NCI-H1105 treated with DMSO at 0.1 percent for 48 hours (cell line): ENCODE results near the gene ITPR2.
"Not testable (repeated sequence)": the region's sequence is repeated elsewhere in the genome, so short reads cannot be mapped to it uniquely, and the experiment has no call there.

Experiments
- DNase-seq: peaks from one replicate; lab custom pipeline; 2025; lab: John Stamatoyannopoulos, UW

ITPR2 gene

GRCh38 chr12:26445909-26446308, 387.1 kb downstream of the ITPR2 start:
- DNase-seq, result no peak

GRCh38 chr12:26443309-26443708, 389.7 kb downstream of the ITPR2 start:
- no peak for DNase-seq

- DNase-seq, result no peak
These were observed 391.6 kb downstream of the ITPR2 start for GRCh38 chr12:26441434-26441833.

DNA sequence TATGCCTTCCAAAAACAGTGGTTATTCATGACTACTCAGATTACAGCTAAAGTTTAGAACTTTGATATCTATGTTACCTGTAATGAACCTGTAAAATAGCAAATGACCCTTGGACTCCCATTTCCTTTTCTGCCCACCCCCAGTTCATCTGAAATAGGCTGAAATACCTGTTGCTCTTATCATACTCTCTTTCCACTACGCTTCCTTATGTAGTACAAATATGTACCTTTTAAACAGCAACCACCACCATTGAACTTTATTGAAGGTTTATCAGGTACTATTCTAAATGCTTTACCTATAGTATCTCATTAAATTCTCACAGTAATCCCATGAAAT, 398.0 kb downstream of the ITPR2 start:
- no peak for DNase-seq

DNA sequence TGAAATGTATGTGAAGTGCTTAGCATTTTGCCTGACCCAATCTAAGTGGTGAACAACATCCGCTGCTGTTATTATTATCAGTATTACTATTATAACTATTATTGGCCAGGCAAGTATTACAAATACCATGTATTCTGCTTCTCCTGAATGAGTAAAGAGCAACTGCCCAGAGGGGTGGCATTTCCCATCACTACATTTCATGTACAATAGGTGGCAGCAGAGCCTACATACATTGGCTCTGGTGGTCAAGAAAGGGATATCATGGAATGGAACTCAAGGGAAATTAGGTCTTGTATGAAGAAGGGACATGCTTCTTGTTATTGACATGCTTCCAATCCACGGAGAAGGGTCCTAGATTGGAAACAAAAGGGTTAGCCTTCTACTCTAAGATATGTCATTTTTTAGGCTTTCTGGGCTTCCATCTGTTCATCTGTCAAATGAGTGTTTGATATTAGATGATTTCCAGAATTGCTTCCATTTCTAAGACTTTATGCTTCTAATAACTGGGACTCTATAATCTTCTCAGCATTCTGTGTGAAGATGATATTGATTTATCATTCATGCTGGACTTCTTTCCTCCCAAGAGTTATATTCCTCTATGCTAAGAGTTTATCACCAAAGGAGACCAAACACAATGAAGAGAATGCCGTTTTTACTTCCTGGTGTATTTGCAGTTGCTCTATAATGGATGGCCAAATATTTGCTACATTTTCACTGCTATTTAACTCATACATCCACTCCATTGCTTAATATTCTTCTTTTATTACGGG, 398.5 kb downstream of the ITPR2 start:
- DNase-seq, result peak; percentile 69

DNA sequence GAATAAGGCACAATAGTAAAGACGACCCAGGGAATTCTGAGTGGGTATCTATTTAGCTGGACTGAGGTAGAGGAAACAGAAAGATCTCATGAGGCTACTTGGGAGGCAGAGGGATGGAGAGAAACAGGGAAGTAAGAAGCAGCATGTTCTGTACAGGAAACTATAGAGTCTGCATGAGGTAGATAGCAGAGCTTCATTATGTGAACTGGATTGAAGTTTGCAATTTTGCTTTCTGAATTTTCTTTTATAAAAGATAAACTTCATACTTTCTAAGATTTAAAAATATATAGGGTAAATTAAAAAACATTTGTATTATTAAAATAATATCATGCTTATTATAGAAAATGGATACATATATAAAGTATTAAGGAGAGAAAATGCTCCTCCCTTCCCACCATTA, 399.3 kb downstream of the ITPR2 start:
- DNase-seq, result not testable (repeated sequence)

GRCh38 chr12:26431211-26431610, 401.8 kb downstream of the ITPR2 start:
- DNase-seq, result peak; percentile 6

- not testable (repeated sequence) for DNase-seq
These were observed 402.4 kb downstream of the ITPR2 start for GRCh38 chr12:26430596-26430995.

GRCh38 chr12:26429070-26429691, 403.8 kb downstream of the ITPR2 start:
- no peak for DNase-seq

DNA sequence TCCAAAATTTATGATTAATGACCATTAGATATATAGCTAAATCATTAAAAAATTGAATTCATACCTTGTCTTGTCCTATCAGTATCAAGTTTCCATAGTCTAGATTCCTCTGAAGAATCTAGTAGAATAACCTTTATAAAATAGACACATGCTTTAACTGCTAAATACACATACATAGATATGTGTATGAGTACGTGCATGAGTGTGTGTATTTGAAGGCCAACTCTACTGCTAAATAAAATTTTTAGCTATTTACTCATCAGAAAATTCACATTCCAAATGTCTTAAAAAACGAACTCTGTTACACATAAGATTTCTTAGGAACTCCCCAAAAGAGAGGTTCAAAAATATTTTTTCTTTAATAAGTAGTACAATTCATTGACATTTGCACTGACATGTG, 404.6 kb downstream of the ITPR2 start:
- DNase-seq, result no peak

DNA sequence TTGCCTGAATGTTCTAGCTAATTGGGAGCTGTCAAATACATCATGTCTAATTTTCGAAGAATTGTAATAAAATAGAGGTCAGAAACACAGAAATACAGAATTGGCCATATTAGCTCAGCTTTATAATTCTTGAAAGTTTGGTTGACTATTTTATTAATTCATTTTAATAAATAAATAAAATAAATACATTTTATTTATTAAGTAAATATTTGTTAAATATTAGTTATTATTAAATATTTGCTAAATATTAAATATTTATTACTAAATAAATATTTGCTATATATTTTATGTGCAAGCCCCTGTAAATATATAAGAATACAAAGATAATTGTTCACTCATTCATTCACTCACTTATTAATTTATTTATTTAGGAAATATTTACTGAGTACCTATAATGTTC, 406.3 kb downstream of the ITPR2 start:
- DNase-seq, result no peak

DNA sequence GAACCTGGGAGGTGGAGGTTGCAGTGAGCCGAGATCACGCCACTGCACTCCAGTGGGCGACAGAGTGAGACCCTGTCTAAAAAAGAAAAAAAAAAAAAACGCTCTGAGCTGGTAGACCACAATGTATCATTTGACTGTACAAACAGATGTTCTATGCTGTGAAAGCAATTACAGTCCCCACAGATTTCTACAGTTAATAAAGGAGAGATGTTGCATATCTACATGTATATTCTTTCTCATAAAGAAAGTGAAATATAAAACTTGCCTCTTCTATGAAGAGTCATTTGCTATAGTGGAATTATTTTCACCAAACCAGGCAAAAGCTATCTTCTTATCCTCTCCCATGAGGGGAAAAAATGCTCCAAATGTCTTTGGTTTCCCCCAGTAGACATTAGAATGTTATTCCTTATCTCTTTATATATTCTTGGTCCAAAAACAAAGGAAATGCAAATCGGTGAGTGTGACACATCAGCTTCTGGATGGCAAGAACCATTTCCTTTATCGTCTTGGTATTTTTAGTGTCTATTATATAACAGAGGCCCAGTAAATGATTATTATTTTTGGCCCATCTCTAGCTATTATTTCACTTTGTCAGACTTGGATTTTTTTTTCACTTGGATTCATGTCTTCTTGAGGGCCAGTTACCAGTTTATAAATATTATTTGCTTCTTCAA, 407.3 kb downstream of the ITPR2 start:
- DNase-seq, result no peak

DNA sequence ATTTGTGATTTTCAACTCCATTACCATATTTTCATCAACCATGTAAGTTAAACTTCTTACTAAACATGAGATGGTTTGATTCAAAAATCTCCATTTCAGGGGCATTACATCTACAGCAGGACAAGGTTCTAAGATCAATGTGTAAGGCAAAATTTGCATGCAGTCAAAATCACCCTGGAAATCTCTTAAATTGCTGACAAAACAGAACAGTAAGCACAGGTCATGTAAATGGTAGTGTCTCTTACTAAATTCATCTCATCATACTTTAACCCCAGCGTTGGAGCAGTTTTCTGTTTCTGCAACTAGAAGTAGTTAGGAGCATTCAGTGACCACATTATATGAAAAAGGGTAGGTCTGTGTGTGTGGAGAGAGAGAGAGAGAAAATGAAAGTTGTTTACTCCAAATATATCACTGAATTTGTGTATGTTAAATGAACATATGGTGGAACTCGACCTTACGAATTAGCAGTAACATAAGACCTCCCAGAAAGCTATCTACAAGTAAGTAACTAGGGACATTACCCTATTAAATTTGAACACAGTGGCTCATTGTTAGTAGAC, 410.1 kb downstream of the ITPR2 start:
- DNase-seq, result no peak

GRCh38 chr12:26416550-26416949, 416.4 kb downstream of the ITPR2 start:
- DNase-seq, result peak; percentile 40

DNA sequence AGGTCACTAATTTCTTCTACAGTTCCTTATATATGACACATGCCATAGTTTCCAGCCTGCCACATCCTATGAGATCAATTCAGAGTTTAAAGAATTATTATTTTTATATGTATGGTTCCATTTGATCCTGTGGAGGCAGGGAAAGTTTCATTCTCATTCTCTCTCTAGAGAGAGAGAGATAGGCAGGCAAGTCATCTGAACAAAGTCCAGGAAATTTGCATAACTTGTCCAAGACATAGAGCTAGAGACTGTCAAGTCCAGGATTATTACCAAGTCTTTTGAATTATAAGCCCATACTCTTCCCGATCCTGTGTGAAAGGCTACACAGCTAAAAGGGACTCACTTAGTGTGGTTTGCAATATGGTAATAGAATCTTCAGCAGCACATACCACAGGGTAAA, 422.3 kb downstream of the ITPR2 start:
- DNase-seq, result no peak

- DNase-seq, result no peak
These were observed 426.2 kb downstream of the ITPR2 start for GRCh38 chr12:26406813-26407212.

GRCh38 chr12:26406391-26406790, 426.6 kb downstream of the ITPR2 start:
- DNase-seq, result no peak

- no peak for DNase-seq
These were observed 429.4 kb downstream of the ITPR2 start for GRCh38 chr12:26403601-26404000.

- peak; percentile 57 for DNase-seq
These were observed 430.3 kb downstream of the ITPR2 start for GRCh38 chr12:26402648-26403047.

- DNase-seq, result no peak
These were observed 431.1 kb downstream of the ITPR2 start for GRCh38 chr12:26401874-26402273.

DNA sequence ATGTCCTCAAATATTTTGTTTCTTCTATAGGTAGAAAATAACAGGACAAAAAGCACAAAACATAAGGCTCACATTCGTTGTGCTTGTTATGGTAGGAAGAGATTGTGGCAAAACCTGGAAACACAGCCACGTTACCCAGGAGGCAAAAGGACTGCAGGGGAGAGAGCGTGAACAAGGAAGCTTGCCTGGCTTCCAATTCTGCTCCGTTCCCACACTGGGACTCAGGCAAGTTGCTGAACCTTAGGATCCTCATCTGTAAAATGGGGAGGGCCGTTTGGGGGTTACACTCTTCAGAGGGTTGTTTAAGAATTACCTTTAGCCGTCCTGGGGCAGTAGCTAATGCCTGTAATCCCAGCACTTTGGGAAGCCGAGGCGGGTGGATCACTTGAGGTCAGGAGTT, 432.4 kb downstream of the ITPR2 start:
- no peak for DNase-seq

GRCh38 chr12:26399381-26399780, 433.6 kb downstream of the ITPR2 start:
- no peak for DNase-seq

GRCh38 chr12:26396402-26396801, 436.6 kb downstream of the ITPR2 start:
- no peak for DNase-seq
